H1 (cell line): Measurements from ENCODE around the gene FAM9B. TPM values are rescaled to one million over a fixed set of nuclear protein-coding genes. Genes with fewer than 3 reads are reported as not detected.
"Not testable (repeated sequence)": the region's sequence is repeated elsewhere in the genome, so short reads cannot be mapped to it uniquely, and the experiment has no call there.

Source experiments
- CTCF ChIA-PET: fragments of 300-600 bp; sonication (Branson Sonifier 250); formaldehyde crosslinking; loops from one replicate; lab custom pipeline; 2021; ENCODE audit not compliant: partially characterized antibody; lab: Charles Lee
- POLR2A ChIA-PET: fragments of 300-600 bp; sonication (Branson Sonifier 250); formaldehyde crosslinking; loops from one replicate; lab custom pipeline; 2021; ENCODE audit warnings: inconsistent platforms; ENCODE audit not compliant: partially characterized antibody; lab: Charles Lee
- DNase-seq, 2 experiments: peaks; one replicate each; pipeline versions ENCODE4 v3.0.0 to v3.0.0-alpha.2; 2010 to 2022; ENCODE audit warnings: low spot score in 2 of 2, low read depth in 1 of 2, mixed read lengths in 1 of 2
- FAIRE-seq: peaks from 2 replicates; lab custom pipeline; 2011; peaks lifted over from hg19 to GRCh38; lab: Jason Lieb, UNC
- H2AFZ ChIP-seq: 2 replicates; pipeline ENCODE4 v1.8.1; 2012; ENCODE audit warnings: low read length, inconsistent platforms
- H2AK5ac ChIP-seq: 2 replicates; pipeline ENCODE4 v1.6.1; 2013; ENCODE audit warnings: low read depth, low read length
- H2BK120ac ChIP-seq: replicated peaks from 2 replicates; pipeline ENCODE3; 2013; ENCODE audit warnings: low read depth, low read length, inconsistent platforms
- H2BK12ac ChIP-seq: 2 replicates; pipeline ENCODE4 v1.6.1; 2013; ENCODE audit warnings: low read depth, low read length
- H2BK15ac ChIP-seq: 2 replicates; pipeline ENCODE4 v1.6.1; 2013; ENCODE audit warnings: low read length
- H2BK20ac ChIP-seq: 2 replicates; pipeline ENCODE4 v1.6.1; 2013; ENCODE audit warnings: low read length
- H2BK5ac ChIP-seq: 2 replicates; pipeline ENCODE4 v1.6.1; 2013; ENCODE audit warnings: low read depth, low read length
- H3K14ac ChIP-seq: 2 replicates; pipeline ENCODE4 v1.6.1; 2013; ENCODE audit warnings: inconsistent platforms; ENCODE audit not compliant: insufficient read length
- H3K18ac ChIP-seq: 2 replicates; pipeline ENCODE4 v1.6.1; 2013; ENCODE audit warnings: low read length; ENCODE audit errors: extremely low read depth
- H3K23ac ChIP-seq: 2 replicates; pipeline ENCODE4 v1.6.1; 2013; ENCODE audit warnings: inconsistent platforms; ENCODE audit not compliant: insufficient read length
- H3K23me2 ChIP-seq: 2 replicates; pipeline ENCODE4 v1.6.1; 2013; ENCODE audit warnings: low read depth, low read length
- H3K27ac ChIP-seq: 2 replicates; pipeline ENCODE4 v1.6.1; 2011; ENCODE audit warnings: low read depth, low read length, inconsistent platforms
- H3K27me3 ChIP-seq, 4 experiments: replicated peaks in 1 of 4; 1 replicate in 1 of 4; 2 replicates in 3 of 4; pipeline versions ENCODE4 v1.6.1 to v1.8.1; 2011 to 2013; ENCODE audit warnings: low read length in 3 of 4, mild to moderate bottlenecking in 3 of 4, inconsistent platforms in 2 of 4, mixed read lengths in 2 of 4, moderate library complexity in 1 of 4; ENCODE audit not compliant: control insufficient read depth in 3 of 4, insufficient read depth in 3 of 4; ENCODE audit errors: extremely low read depth in 1 of 4
- H3K36me3 ChIP-seq, 4 experiments: 2 replicates each; pipeline versions ENCODE4 v1.6.1 to v1.8.1; 2011 to 2013; ENCODE audit warnings: mild to moderate bottlenecking in 4 of 4, low read length in 3 of 4, moderate library complexity in 2 of 4, control low read depth in 1 of 4, inconsistent platforms in 1 of 4; ENCODE audit not compliant: insufficient read depth in 4 of 4, control insufficient read depth in 2 of 4
- H3K4ac ChIP-seq: replicated peaks from 2 replicates; pipeline ENCODE3; 2013; ENCODE audit warnings: low read length, low read depth, mixed read lengths, inconsistent platforms; ENCODE audit not compliant: insufficient read length
- H3K4me1 ChIP-seq, 4 experiments: replicated peaks in 1 of 4; 1 replicate in 1 of 4; 2 replicates in 3 of 4; pipeline versions ENCODE4 v1.6.1 to v1.8.1; 2011 to 2013; ENCODE audit warnings: low read length in 3 of 4, inconsistent platforms in 2 of 4, mixed read lengths in 1 of 4; ENCODE audit not compliant: insufficient read depth in 4 of 4, control insufficient read depth in 3 of 4
- H3K4me2 ChIP-seq, 2 experiments: 2 replicates each; pipeline versions ENCODE4 v1.6.1 to v1.8.1; 2011 to 2013; ENCODE audit warnings: low read depth in 2 of 2, low read length in 2 of 2, control low read depth in 1 of 2, inconsistent platforms in 1 of 2, mild to moderate bottlenecking in 1 of 2; ENCODE audit not compliant: insufficient read depth in 1 of 2
- H3K4me3 ChIP-seq, 4 experiments: fragments of 200-600, 300-600 bp in 1 of 4; sonication (generic), shearing (Covaris generic), sonication (Bioruptor Twin) in 1 of 4; 2 replicates each; pipeline versions ENCODE4 v1.5.1 to v1.8.1; 2011 to 2016; ENCODE audit warnings: low read length in 4 of 4, low read depth in 3 of 4, control low read depth in 2 of 4, inconsistent platforms in 2 of 4, mild to moderate bottlenecking in 2 of 4, mixed read lengths in 1 of 4, moderate library complexity in 1 of 4; ENCODE audit not compliant: insufficient read depth in 2 of 4; ENCODE audit errors: extremely low read depth in 1 of 4
- H3K56ac ChIP-seq: replicated peaks from 2 replicates; pipeline ENCODE3; 2013; ENCODE audit warnings: low read depth, mild to moderate bottlenecking, mixed read lengths, low read length, inconsistent platforms; ENCODE audit not compliant: insufficient read length
- H3K79me1 ChIP-seq: 2 replicates; pipeline ENCODE4 v1.6.1; 2013; ENCODE audit warnings: low read depth, low read length, control low read depth
- H3K79me2 ChIP-seq, 2 experiments: 2 replicates each; pipeline versions ENCODE4 v1.6.1 to v1.8.1; 2012 to 2013; ENCODE audit warnings: low read length in 2 of 2, mild to moderate bottlenecking in 2 of 2, inconsistent platforms in 1 of 2; ENCODE audit not compliant: insufficient read depth in 2 of 2, control insufficient read depth in 1 of 2
- H3K9ac ChIP-seq, 4 experiments: replicated peaks in 1 of 4; 1 replicate in 1 of 4; 2 replicates in 3 of 4; pipeline versions ENCODE4 v1.6.1 to v1.8.1; 2011 to 2013; ENCODE audit warnings: low read depth in 3 of 4, low read length in 3 of 4, control low read depth in 2 of 4, mild to moderate bottlenecking in 2 of 4, moderate library complexity in 2 of 4, inconsistent platforms in 1 of 4; ENCODE audit errors: extremely low read depth in 1 of 4
- H3K9me3 ChIP-seq, 2 experiments: 2 replicates each; pipeline versions ENCODE4 v1.6.1 to v1.8.1; 2012 to 2013; ENCODE audit warnings: mild to moderate bottlenecking in 2 of 2, moderate library complexity in 2 of 2, control low read depth in 1 of 2, inconsistent platforms in 1 of 2, low read depth in 1 of 2, low read length in 1 of 2, mixed read lengths in 1 of 2; ENCODE audit not compliant: insufficient read depth in 2 of 2
- H4K20me1 ChIP-seq, 2 experiments: replicated peaks in 1 of 2; 2 replicates each; pipeline versions ENCODE3 to v1.8.1; 2011 to 2013; ENCODE audit warnings: inconsistent platforms in 2 of 2, low read length in 2 of 2, mild to moderate bottlenecking in 1 of 2; ENCODE audit not compliant: insufficient read depth in 2 of 2, control insufficient read depth in 1 of 2
- H4K5ac ChIP-seq: 2 replicates; pipeline ENCODE4 v1.6.1; 2013; ENCODE audit warnings: low read length, low read depth, mixed read lengths, inconsistent platforms; ENCODE audit not compliant: insufficient read length
- H4K8ac ChIP-seq: 2 replicates; pipeline ENCODE4 v1.8.0; 2013; ENCODE audit warnings: mild to moderate bottlenecking, moderate library complexity, low read length, inconsistent platforms; ENCODE audit not compliant: insufficient read depth; ENCODE audit errors: extremely low read depth
- H4K91ac ChIP-seq: replicated peaks from 2 replicates; pipeline ENCODE3; 2013; ENCODE audit warnings: low read length, mixed read lengths, inconsistent platforms; ENCODE audit not compliant: insufficient read length
- WGBS, 2 experiments: shearing (Covaris generic) in 1 of 2; methylation state at CpG; one replicate each; pipeline versions ENCODE4 v1.1.6 to v1.1.7; 2013 to 2015; ENCODE audit warnings: low lambda C conversion rate in 2 of 2, mixed read lengths in 2 of 2, inconsistent platforms in 1 of 2, low coverage in 1 of 2, missing lambda C conversion rate in 1 of 2; ENCODE audit not compliant: insufficient replicate concordance in 2 of 2, insufficient coverage in 1 of 2, insufficient read length in 1 of 2; ENCODE audit errors: extremely low coverage in 1 of 2, missing lambda C conversion rate in 1 of 2; 5-methylcytosine and 5-hydroxymethylcytosine counted together
- polyA plus RNA-seq, 7 experiments: library from polyadenylated mRNA; depleted of rRNA in 3 of 7; stranded (reverse) in 5 of 7; unstranded in 2 of 7; fragments of >200 nt in 5 of 7; fragments of 200-250 nt in 2 of 7; gene quantifications; 1 replicate in 5 of 7; 2 replicates in 1 of 7; 4 replicates in 1 of 7; pipeline versions ENCODE4 v1.2.1 to v1.2.3, GENCODE V29; 2011 to 2013; ENCODE audit warnings: missing spikeins in 2 of 7, mixed read lengths in 2 of 7
- total RNA-seq: library from RNA; stranded (reverse); fragmentation: NEBNext Ultra II Directional; extraction: Animal tissue kit (Norgen Biotek cat#: 25700); gene quantifications from 2 replicates; pipeline ENCODE4 v1.2.1, GENCODE V29; 2021

Gene FAM9B
- total and polyA plus RNA-seq, 2 of the 8 experiments (the other 6 are each of a cell fraction or from before 2014, with no cell fraction given): not detected

- FAIRE-seq, H3K4me2 ChIP-seq, H3K27me3 ChIP-seq, H3K79me1 ChIP-seq, H3K4me3 ChIP-seq, H3K23ac ChIP-seq, H4K5ac ChIP-seq, H4K91ac ChIP-seq, H2BK5ac ChIP-seq, H4K20me1 ChIP-seq, H2AFZ ChIP-seq, H3K79me2 ChIP-seq, H3K9me3 ChIP-seq, H3K18ac ChIP-seq, H3K4ac ChIP-seq, H3K23me2 ChIP-seq, H3K4me1 ChIP-seq, H2AK5ac ChIP-seq, DNase-seq, H2BK15ac ChIP-seq, H3K9ac ChIP-seq, H3K56ac ChIP-seq, POLR2A ChIA-PET, H3K27ac ChIP-seq, H3K36me3 ChIP-seq, H4K8ac ChIP-seq, H2BK12ac ChIP-seq, H2BK120ac ChIP-seq, H2BK20ac ChIP-seq, H3K14ac ChIP-seq: not testable (repeated sequence)
- 89% methylated on average over 5 of the region's 5 CpGs; no CpG with 5 or more reads in 1 of the 2 experiments for WGBS, 2 experiments
- CTCF ChIA-PET: interaction anchor here (0.6 kb wide), 1 partner anchor 163 kb away, joined by 4 read pairs; no protein-coding TSS in a partner anchor
Measured at GRCh38 chrX:9018332-9018731, 15.6 kb downstream of the FAM9B start.
